PC-9 (cell line): ENCODE data around the gene KRT4. TPM values are rescaled to one million over a fixed set of nuclear protein-coding genes. Genes with fewer than 3 reads are reported as not detected.

Experiments
- BruUV-seq: library from RNA; stranded (reverse); fragments of 400-500 nt; replicated peaks from 2 replicates; lab custom pipeline; 2021; lab: Mats Ljungman, UMichigan
- CTCF ChIA-PET: fragments of 300-600 bp; sonication (Branson Sonifier 250); formaldehyde crosslinking; loops from one replicate; lab custom pipeline; 2022; ENCODE audit warnings: antibody characterized with exemption; lab: Charles Lee
- POLR2A ChIA-PET: fragments of 300-600 bp; sonication (Branson Sonifier 250); formaldehyde crosslinking; loops from one replicate; lab custom pipeline; 2022; ENCODE audit warnings: antibody characterized with exemption; ENCODE audit not compliant: unreplicated experiment; lab: Charles Lee
- DNase-seq, 2 experiments: peaks; one replicate each; pipeline versions ENCODE4 v3.0.0 to v3.0.0-alpha.2; 2015 to 2022; ENCODE audit warnings: mixed read lengths in 1 of 2
- H2AFZ ChIP-seq: fragments of 200-600 bp; sonication (generic); 2 replicates; pipeline ENCODE4 v1.8.1; 2017; ENCODE audit warnings: antibody characterized with exemption
- H3F3A ChIP-seq: fragments of 200-600 bp; sonication (generic); 2 replicates; pipeline ENCODE4 v1.8.1; 2017; ENCODE audit warnings: antibody characterized with exemption, mild to moderate bottlenecking, low read depth; ENCODE audit not compliant: insufficient read depth
- H3K27ac ChIP-seq: fragments of 200-600 bp; sonication (generic); 2 replicates; pipeline ENCODE4 v1.6.1; 2016; ENCODE audit warnings: mixed run types
- H3K27me3 ChIP-seq: fragments of 200-600 bp; sonication (generic); 2 replicates; pipeline ENCODE4 v1.6.1; 2016; ENCODE audit warnings: low read depth, mixed run types; ENCODE audit not compliant: insufficient read depth
- H3K36me3 ChIP-seq: fragments of 200-600 bp; sonication (generic); 2 replicates; pipeline ENCODE4 v1.6.1; 2016; ENCODE audit warnings: low read depth, mixed run types
- H3K4me1 ChIP-seq: fragments of 200-600 bp; sonication (generic); replicated peaks from 2 replicates; pipeline ENCODE4 v1.6.1; 2016; ENCODE audit warnings: mixed run types; ENCODE audit not compliant: insufficient read depth
- H3K4me2 ChIP-seq: fragments of 200-600 bp; sonication (generic); 2 replicates; pipeline ENCODE4 v1.6.1; 2017; ENCODE audit warnings: mixed run types
- H3K4me3 ChIP-seq: fragments of 200-600 bp; sonication (generic); 2 replicates; pipeline ENCODE4 v1.6.1; 2016; ENCODE audit warnings: mixed run types
- H3K79me2 ChIP-seq: fragments of 200-600 bp; sonication (generic); 2 replicates; pipeline ENCODE4 v1.6.1; 2017; ENCODE audit warnings: low read depth, mixed run types
- H3K9me2 ChIP-seq: fragments of 200-600 bp; sonication (generic); 2 replicates; pipeline ENCODE4 v1.8.1; 2017; ENCODE audit warnings: mild to moderate bottlenecking; ENCODE audit not compliant: insufficient read depth
- H3K9me3 ChIP-seq: fragments of 200-600 bp; sonication (generic); 2 replicates; pipeline ENCODE4 v1.8.1; 2016; ENCODE audit warnings: low read depth; ENCODE audit not compliant: insufficient read depth
- H4K20me1 ChIP-seq: fragments of 200-600 bp; sonication (generic); 2 replicates; pipeline ENCODE4 v1.8.1; 2017; ENCODE audit not compliant: insufficient read depth
- EZH2 ChIP-seq: fragments of 200-600 bp; sonication (generic); IDR thresholded peaks from 2 replicates; pipeline ENCODE4 v1.8.0; 2017; ENCODE audit warnings: antibody characterized with exemption, low read depth
- intact Hi-C: fragments of 100-400 bp; cut with micrococcal nuclease; formaldehyde crosslinking; loops from one replicate; pipeline ENCODE4 v1.10.0; 2022; ENCODE audit not compliant: unreplicated experiment
- total RNA-seq: library from RNA; stranded (reverse); gene quantifications from 2 replicates; pipeline ENCODE4 v1.2.3, GENCODE V29; 2021
- TF ChIP-seq, protein P1 (sequence below): fragments of 200-600 bp; sonication (generic); conservative IDR thresholded peaks from 2 replicates; pipeline ENCODE4 v1.6.1; 2017; ENCODE audit warnings: mixed run types, antibody characterized with exemption, mild to moderate bottlenecking, moderate library complexity

The KRT4 gene
- total RNA-seq, 1 experiment from 2014 or later: 3.0 TPM

DNA sequence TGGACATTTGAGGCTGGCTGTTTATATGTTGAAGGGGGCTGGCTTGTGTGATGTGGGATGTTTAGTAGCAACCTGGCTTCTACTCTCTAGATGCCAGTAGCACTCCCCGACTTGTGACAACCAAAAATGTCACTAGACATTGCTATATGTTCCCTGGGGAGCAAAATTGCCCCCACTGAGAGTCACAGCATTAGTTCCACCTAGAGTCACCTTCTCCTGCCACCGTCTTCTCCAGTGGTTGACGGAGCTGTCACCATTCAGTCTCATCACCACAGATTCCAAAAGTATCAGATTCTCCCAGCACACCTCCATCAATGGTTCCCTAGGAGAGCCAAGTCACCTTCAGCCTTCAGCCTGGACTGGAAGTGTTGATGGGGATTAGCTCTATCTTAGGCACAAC is 29.0 kb downstream of the KRT4 start:
- no peak for DNase-seq
- no peak for TF ChIP-seq EZH2
- TF ChIP-seq, protein P1, sequence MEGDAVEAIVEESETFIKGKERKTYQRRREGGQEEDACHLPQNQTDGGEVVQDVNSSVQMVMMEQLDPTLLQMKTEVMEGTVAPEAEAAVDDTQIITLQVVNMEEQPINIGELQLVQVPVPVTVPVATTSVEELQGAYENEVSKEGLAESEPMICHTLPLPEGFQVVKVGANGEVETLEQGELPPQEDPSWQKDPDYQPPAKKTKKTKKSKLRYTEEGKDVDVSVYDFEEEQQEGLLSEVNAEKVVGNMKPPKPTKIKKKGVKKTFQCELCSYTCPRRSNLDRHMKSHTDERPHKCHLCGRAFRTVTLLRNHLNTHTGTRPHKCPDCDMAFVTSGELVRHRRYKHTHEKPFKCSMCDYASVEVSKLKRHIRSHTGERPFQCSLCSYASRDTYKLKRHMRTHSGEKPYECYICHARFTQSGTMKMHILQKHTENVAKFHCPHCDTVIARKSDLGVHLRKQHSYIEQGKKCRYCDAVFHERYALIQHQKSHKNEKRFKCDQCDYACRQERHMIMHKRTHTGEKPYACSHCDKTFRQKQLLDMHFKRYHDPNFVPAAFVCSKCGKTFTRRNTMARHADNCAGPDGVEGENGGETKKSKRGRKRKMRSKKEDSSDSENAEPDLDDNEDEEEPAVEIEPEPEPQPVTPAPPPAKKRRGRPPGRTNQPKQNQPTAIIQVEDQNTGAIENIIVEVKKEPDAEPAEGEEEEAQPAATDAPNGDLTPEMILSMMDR: no peak
- Histone ChIP-seq H3K4me3 (no peak overlapping the region), H3F3A (no peaks in the 10 kb centered on the region), H3K79me2 (no peaks in the 10 kb centered on the region), H3K9me3 (no peaks in the 10 kb centered on the region), H3K27me3 (no peaks in the 10 kb centered on the region; the same call in 1 of the 2 replicates), H3K36me3 (no peaks in the 10 kb centered on the region), H3K27ac (no peak overlapping the region), H3K4me1 (no peaks in the 10 kb centered on the region), H4K20me1 (no peaks in the 10 kb centered on the region), H3K4me2 (no peak overlapping the region), H2AFZ (no peak overlapping the region), H3K9me2 (no peaks in the 10 kb centered on the region)
- ChIA-PET POLR2A (no interaction called here), CTCF (no interaction called here)
- intact Hi-C loops: no loop called here
- BruUV-seq: no TSS peak

DNA sequence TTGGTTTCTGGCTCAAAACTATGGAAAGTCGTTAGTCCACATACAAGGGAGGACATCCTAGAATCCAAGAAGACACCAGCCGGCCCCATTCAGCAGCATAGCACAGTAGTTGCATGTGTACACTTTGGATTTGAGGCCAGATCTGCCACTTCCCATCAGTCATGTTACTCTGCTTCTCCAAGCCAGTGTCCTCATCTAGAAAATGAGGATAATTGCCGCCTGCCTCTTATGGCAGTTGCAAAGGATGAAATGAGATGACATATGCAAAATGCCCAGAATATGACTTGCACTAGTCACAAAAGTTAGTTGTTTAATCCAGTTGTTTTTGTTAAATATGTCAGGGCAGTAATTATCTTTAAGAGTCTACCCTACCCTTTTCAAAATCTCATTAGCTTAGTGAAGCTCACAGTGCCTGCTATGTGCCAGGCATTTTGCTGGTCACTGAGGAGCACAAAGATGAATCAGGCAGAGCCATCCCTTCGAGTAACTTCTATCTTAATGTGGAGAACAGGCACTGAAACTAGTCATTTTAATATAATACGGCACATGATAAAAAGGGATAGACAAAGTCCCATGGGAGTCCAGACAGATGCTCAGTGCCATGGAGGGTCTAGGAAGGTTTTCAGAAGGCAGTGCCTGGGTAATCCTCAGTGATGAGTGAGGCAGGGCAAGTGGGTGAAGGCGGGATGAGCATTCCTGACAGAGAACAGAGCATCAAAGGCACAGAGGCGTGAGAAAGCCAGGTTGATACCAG is 30.2 kb downstream of the KRT4 start:
- ChIA-PET CTCF (interaction anchor here (0.6 to 0.7 kb wide), 2 partner anchors 17 to 661 kb away, joined by 3 to 13 read pairs; no protein-coding TSS in a partner anchor), POLR2A (no interaction called here)
- BruUV-seq: no TSS peak
- no peak for DNase-seq
- no peaks in the 10 kb centered on the region for H3K36me3 ChIP-seq
- no peaks in the 10 kb centered on the region for H3K9me3 ChIP-seq
- H3K4me2 ChIP-seq: no peak overlapping the region
- H3F3A ChIP-seq: no peaks in the 10 kb centered on the region
- H2AFZ ChIP-seq: no peak overlapping the region
- no peaks in the 10 kb centered on the region; the same call in 1 of the 2 replicates for H3K27me3 ChIP-seq
- no peaks in the 10 kb centered on the region for H4K20me1 ChIP-seq
- no peaks in the 10 kb centered on the region for H3K4me1 ChIP-seq
- no peaks in the 10 kb centered on the region for H3K9me2 ChIP-seq
- no peaks in the 10 kb centered on the region for H3K79me2 ChIP-seq
- intact Hi-C loops: no loop called here
- no peak overlapping the region for H3K27ac ChIP-seq
- H3K4me3 ChIP-seq: no peak overlapping the region
- TF ChIP-seq, protein P1: no peak
- TF ChIP-seq EZH2: no peak

DNA sequence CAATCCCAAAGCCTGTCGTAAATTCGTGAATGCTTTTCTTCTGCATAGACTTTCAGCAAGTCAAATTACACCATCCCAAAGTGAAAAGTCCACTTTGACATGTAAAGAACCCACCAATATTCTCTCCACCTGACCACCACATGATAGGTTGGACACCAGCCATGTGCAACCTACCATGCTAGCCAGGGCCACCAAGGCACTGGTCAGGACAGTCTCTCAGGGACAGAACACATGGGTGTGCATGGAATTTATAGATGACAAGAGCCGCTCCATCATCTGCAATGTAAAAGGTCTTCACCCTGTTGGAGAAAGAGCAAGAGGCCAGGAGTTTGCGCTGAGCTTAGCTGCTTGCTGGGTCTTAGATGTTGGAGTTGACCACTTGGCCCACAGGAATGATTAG is 31.4 kb downstream of the KRT4 start:
- DNase-seq: no peak
- TF ChIP-seq, protein P1: no peak
- no peak for TF ChIP-seq EZH2
- no peaks in the 10 kb centered on the region for H3K36me3 ChIP-seq
- no peak overlapping the region for H3K27ac ChIP-seq
- no peaks in the 10 kb centered on the region for H3F3A ChIP-seq
- no peaks in the 10 kb centered on the region for H3K79me2 ChIP-seq
- no peaks in the 10 kb centered on the region for H4K20me1 ChIP-seq
- H3K4me3 ChIP-seq: no peak overlapping the region
- H3K4me2 ChIP-seq: no peak overlapping the region
- H3K9me2 ChIP-seq: no peaks in the 10 kb centered on the region
- H2AFZ ChIP-seq: no peak overlapping the region
- intact Hi-C loops: no loop called here
- ChIA-PET POLR2A (interaction anchor here (0.7 kb wide), 1 partner anchor 97 kb away, joined by 3 read pairs; no protein-coding TSS in a partner anchor), CTCF (interaction anchor here (0.6 kb wide), 1 partner anchor 555 kb away, joined by 9 read pairs; no protein-coding TSS in a partner anchor)
- H3K9me3 ChIP-seq: no peaks in the 10 kb centered on the region
- BruUV-seq: no TSS peak
- H3K4me1 ChIP-seq: no peaks in the 10 kb centered on the region
- H3K27me3 ChIP-seq: no peaks in the 10 kb centered on the region; the same call in 1 of the 2 replicates
